GM23248 (cell line): ENCODE data around the gene EFL1. TPM values are rescaled to one million over a fixed set of nuclear protein-coding genes. Genes with fewer than 3 reads are reported as not detected.
"Not testable (repeated sequence)": the region's sequence is repeated elsewhere in the genome, so short reads cannot be mapped to it uniquely, and the experiment has no call there.

ENCODE experiments used
- DNase-seq: peaks from one replicate; pipeline ENCODE4 v3.0.0-alpha.2; 2015
- H2AFZ ChIP-seq: fragments of 200-600 bp; sonication (generic); 2 replicates; pipeline ENCODE4 v1.6.1; 2016; ENCODE audit warnings: antibody characterized with exemption
- H3F3A ChIP-seq: fragments of 200-600 bp; sonication (generic); 2 replicates; pipeline ENCODE4 v1.6.1; 2016; ENCODE audit warnings: mild to moderate bottlenecking, antibody characterized with exemption, mixed run types; ENCODE audit not compliant: insufficient read depth
- H3K27ac ChIP-seq: fragments of 200-600 bp; sonication (generic); 2 replicates; pipeline ENCODE4 v1.5.1; 2016; ENCODE audit warnings: mild to moderate bottlenecking
- H3K27me3 ChIP-seq: fragments of 200-600 bp; sonication (generic); replicated peaks from 2 replicates; pipeline ENCODE4 v1.6.1; 2016; ENCODE audit warnings: mild to moderate bottlenecking; ENCODE audit not compliant: insufficient read depth
- H3K36me3 ChIP-seq: fragments of 200-600 bp; sonication (generic); 2 replicates; pipeline ENCODE4 v1.6.1; 2016; ENCODE audit warnings: low read depth, mild to moderate bottlenecking
- H3K4me1 ChIP-seq: fragments of 200-600 bp; sonication (generic); 2 replicates; pipeline ENCODE4 v1.6.1; 2016; ENCODE audit warnings: mild to moderate bottlenecking; ENCODE audit not compliant: insufficient read depth
- H3K4me2 ChIP-seq: fragments of 200-600 bp; sonication (generic); one replicate; pipeline ENCODE4 v1.6.1; 2016; ENCODE audit warnings: mild to moderate bottlenecking; ENCODE audit not compliant: unreplicated experiment
- H3K4me3 ChIP-seq: fragments of 200-600 bp; sonication (generic); 2 replicates; pipeline ENCODE4 v1.5.1; 2016; ENCODE audit warnings: mild to moderate bottlenecking
- H3K79me2 ChIP-seq: fragments of 200-600 bp; sonication (generic); 2 replicates; pipeline ENCODE4 v1.6.1; 2016; ENCODE audit warnings: mild to moderate bottlenecking; ENCODE audit not compliant: insufficient read depth
- H3K9ac ChIP-seq: fragments of 200-600 bp; sonication (generic); 2 replicates; pipeline ENCODE4 v1.6.1; 2016; ENCODE audit warnings: mild to moderate bottlenecking
- H3K9me2 ChIP-seq: fragments of 200-600 bp; sonication (generic); 2 replicates; pipeline ENCODE4 v1.6.1; 2016; ENCODE audit warnings: mixed run types, mild to moderate bottlenecking, moderate library complexity; ENCODE audit not compliant: insufficient read depth
- H3K9me3 ChIP-seq: fragments of 200-600 bp; sonication (generic); one replicate; pipeline ENCODE4 v1.6.1; 2017; ENCODE audit warnings: low read depth
- H4K20me1 ChIP-seq: fragments of 200-600 bp; sonication (generic); 2 replicates; pipeline ENCODE4 v1.6.0; 2016; ENCODE audit not compliant: insufficient read depth
- EZH2 ChIP-seq: fragments of 200-600 bp; sonication (generic); IDR thresholded peaks from 2 replicates; pipeline ENCODE4 v1.6.1; 2018; ENCODE audit warnings: antibody characterized with exemption, mild to moderate bottlenecking; ENCODE audit not compliant: insufficient read depth, poor library complexity, severe bottlenecking
- EZH2phosphoT487 ChIP-seq: fragments of 200-600 bp; sonication (generic); IDR thresholded peaks from 2 replicates; pipeline ENCODE4 v1.6.1; 2018; ENCODE audit warnings: antibody characterized with exemption, moderate library complexity, mild to moderate bottlenecking, low read depth; ENCODE audit not compliant: insufficient read depth
- WGBS, 2 experiments: methylation state at CpG; one replicate each; pipeline ENCODE4 v1.1.6; 2015 to 2017; ENCODE audit warnings: low lambda C conversion rate in 2 of 2, low coverage in 1 of 2; ENCODE audit errors: missing lambda C conversion rate in 2 of 2; 5-methylcytosine and 5-hydroxymethylcytosine counted together
- in situ Hi-C: fragments of 300-500 bp; cut with MboI; formaldehyde crosslinking; loops from 2 replicates; pipeline ENCODE4 v1.15.0; 2020
- polyA plus RNA-seq: library from polyadenylated mRNA; unstranded; fragments of >200 nt; fragmentation: Nextera tagmentation; extraction: Ambion mirVana; gene quantifications from 2 replicates; pipeline ENCODE4 v1.2.1, GENCODE V29; 2016
- total RNA-seq: library from RNA; depleted of rRNA; stranded (reverse); fragments of >200 nt; shearing (Covaris generic); gene quantifications from 2 replicates; pipeline ENCODE4 v1.2.3, GENCODE V29; 2014

The EFL1 gene
- total and polyA plus RNA-seq, 2 experiments from 2014 or later = 21.8 to 28.4 TPM

DNA sequence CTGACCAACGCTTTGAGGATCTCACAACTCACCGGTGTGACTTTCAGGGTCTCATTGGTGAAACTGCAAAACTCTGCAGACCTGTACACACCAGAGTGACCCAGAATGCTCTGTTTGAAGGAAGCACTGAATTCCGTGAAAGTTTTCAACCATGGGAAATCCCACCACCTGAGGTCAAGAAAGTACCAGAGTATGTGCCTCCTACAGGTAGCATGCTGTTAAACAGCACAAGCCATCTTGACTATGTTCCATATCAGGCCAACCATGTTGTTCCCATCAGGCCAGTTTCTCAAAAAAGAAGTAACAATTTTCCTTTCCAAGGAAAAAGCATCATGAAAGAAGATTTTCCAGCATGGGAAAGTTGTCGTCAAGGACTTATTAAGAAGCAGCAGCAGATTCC lies 19.9 kb upstream of the EFL1 start:
- not testable (repeated sequence) for H3F3A ChIP-seq, H4K20me1 ChIP-seq, H3K4me3 ChIP-seq, H3K9ac ChIP-seq, H3K27ac ChIP-seq, H3K9me3 ChIP-seq, H3K4me2 ChIP-seq, H3K4me1 ChIP-seq, H3K36me3 ChIP-seq, H2AFZ ChIP-seq, H3K9me2 ChIP-seq, H3K27me3 ChIP-seq, DNase-seq, H3K79me2 ChIP-seq
- in situ Hi-C loops = loop anchor here (25.0 kb wide), 1 partner anchor 130 kb away; no protein-coding TSS in a partner anchor
- WGBS, 2 experiments = 63% methylated on average over 4 of the region's 4 CpGs

DNA sequence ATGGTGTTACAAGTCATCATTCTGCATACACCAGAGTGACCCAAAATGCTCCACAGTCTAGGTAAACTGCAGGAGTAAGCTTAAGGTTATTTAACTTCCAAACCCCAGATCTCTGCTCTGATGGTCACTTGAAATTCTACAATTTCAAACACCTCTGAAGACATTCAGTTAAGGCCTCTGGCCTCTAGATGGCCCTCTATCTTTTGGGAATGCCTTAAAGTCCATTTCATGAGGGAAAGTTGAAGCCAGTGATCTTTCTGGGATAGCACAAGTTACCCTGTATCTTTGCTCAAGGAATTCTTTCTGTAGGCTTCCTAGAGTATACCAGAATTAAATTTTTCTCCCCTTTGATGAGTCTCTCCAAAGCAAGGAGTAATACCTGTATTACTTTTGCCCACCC lies 18.7 kb upstream of the EFL1 start:
- not testable (repeated sequence) for H3K9ac ChIP-seq, H3K27me3 ChIP-seq, H4K20me1 ChIP-seq, DNase-seq, H3K36me3 ChIP-seq, H3K4me1 ChIP-seq, H3K9me2 ChIP-seq, H3F3A ChIP-seq, H3K4me3 ChIP-seq, H3K4me2 ChIP-seq, H3K27ac ChIP-seq, H3K9me3 ChIP-seq, H3K79me2 ChIP-seq, H2AFZ ChIP-seq
- in situ Hi-C loops = loop anchor here (25.0 kb wide), 1 partner anchor 131 kb away; no protein-coding TSS in a partner anchor

DNA sequence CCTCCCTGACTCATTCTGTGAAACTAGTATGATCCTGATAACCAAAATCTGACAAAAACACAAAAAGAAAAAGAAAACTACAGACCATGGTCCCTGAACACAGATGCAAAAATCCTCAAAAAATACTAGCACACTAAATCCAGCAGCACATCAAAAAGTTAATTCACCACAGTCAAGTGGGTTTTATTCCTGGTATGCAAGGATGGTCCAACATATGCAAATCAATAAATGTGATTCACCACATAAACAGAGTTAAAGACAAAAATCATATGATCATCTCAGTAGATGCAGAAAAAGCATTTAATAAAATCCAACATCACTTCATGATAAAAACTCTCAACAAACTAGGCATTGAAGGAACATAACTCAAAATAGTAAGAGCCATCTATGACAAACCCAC lies 12.9 kb upstream of the EFL1 start:
- Histone ChIP-seq H3K4me2 (no peak overlapping the region), H2AFZ (no peak overlapping the region), H3K27ac (no peak overlapping the region), H3F3A (no peaks in the 10 kb centered on the region), H3K9ac (no peak overlapping the region), H3K79me2 (no peaks in the 10 kb centered on the region), H3K9me3 (no peaks in the 10 kb centered on the region), H3K4me1 (no peaks in the 10 kb centered on the region), H3K4me3 (no peak overlapping the region), H4K20me1 (no peaks in the 10 kb centered on the region), H3K27me3 (no peaks in the 10 kb centered on the region; the same call in 1 of the 2 replicates), H3K36me3 (no peaks in the 10 kb centered on the region), H3K9me2 (no peaks in the 10 kb centered on the region)
- TF ChIP-seq EZH2phosphoT487 (no peak), EZH2 (no peak)
- no peak for DNase-seq
- in situ Hi-C loops = loop anchor here (25.0 kb wide), 1 partner anchor 137 kb away; no protein-coding TSS in a partner anchor

DNA sequence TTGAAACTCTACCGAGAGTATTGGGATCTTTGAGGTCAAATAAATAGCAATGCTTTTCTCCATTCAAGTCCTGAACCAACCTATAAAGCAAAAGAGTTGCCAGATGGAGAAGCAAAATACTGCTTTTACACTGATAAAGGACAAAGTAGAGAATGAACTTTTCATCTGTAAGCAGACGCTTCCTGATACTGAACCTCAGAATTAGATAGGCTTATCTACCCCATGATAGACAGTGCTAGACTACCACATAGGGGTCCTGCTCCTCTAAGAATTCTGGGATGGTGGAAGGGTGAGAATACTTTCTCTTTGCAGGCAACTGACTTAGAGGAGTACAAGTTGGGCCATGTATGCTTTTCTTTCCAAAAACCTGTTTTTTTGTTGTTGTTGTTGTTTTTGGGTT lies 9.6 kb upstream of the EFL1 start:
- no peak for TF ChIP-seq EZH2
- no peaks in the 10 kb centered on the region for H3K9me3 ChIP-seq
- H3F3A ChIP-seq = no peaks in the 10 kb centered on the region
- in situ Hi-C loops = no loop called here
- no peak overlapping the region for H3K4me2 ChIP-seq
- no peaks in the 10 kb centered on the region for H3K9me2 ChIP-seq
- 65 to 66% methylated on average over 2 of the region's 2 CpGs for WGBS, 2 experiments
- no peak overlapping the region for H2AFZ ChIP-seq
- H3K4me3 ChIP-seq = no peak overlapping the region
- H3K27me3 ChIP-seq = no peaks in the 10 kb centered on the region
- H4K20me1 ChIP-seq = no peaks in the 10 kb centered on the region
- H3K36me3 ChIP-seq = no peaks in the 10 kb centered on the region
- DNase-seq = no peak
- H3K9ac ChIP-seq = no peak overlapping the region
- H3K27ac ChIP-seq = no peak overlapping the region
- H3K4me1 ChIP-seq = no peaks in the 10 kb centered on the region
- no peaks in the 10 kb centered on the region for H3K79me2 ChIP-seq

DNA sequence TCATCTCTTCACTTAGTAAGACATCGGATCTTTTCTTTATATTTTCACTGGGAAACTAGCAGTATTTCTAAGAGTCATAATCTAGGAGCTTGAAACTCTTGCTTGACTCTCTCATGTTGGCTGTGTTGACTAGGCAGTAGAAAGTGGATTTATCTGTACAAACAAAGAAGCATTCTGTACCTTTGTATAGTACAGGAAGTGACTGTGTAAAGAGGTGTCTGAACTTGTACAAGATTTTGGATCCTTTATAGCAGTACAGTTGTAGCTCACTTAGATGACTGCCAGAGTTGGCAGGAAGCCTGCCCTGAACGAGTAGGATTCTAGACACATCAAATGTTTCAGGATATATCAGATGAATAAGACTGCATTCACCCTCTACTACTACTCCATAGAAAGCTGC lies 5.9 kb upstream of the EFL1 start:
- H3F3A ChIP-seq, H3K27ac ChIP-seq, H3K4me2 ChIP-seq, H4K20me1 ChIP-seq, H3K9me2 ChIP-seq, H2AFZ ChIP-seq, H3K9me3 ChIP-seq, H3K79me2 ChIP-seq, in situ Hi-C loops, H3K27me3 ChIP-seq, H3K36me3 ChIP-seq, DNase-seq, H3K9ac ChIP-seq, H3K4me3 ChIP-seq, H3K4me1 ChIP-seq: not testable (repeated sequence)
- 48 to 56% methylated on average over 2 of the region's 2 CpGs for WGBS, 2 experiments

DNA sequence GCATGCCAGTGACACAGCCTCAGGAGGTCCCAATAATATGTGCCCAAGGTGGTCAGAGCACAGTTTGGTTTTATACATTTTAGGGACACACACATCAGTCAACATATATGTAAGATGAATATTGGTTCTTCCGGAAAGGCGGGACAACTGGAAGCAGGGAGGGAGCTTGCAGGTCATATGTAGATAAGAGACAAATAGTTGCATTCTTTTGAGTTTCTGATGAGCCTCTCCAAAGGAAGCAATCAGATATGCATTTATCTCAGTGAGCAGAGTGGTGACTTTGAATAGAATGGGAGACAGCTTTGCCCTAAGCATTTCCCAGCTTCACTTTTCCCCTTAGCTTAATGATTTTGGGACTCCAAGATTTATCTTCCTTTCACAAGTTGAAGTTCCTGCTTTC lies 4.6 kb upstream of the EFL1 start:
- H3K4me2 ChIP-seq, H3K27ac ChIP-seq, H4K20me1 ChIP-seq, H3K27me3 ChIP-seq, H3K4me1 ChIP-seq, H3K9me3 ChIP-seq, H3K4me3 ChIP-seq, DNase-seq, H3K9me2 ChIP-seq, H3K79me2 ChIP-seq, H3K9ac ChIP-seq, H3F3A ChIP-seq, H3K36me3 ChIP-seq, in situ Hi-C loops, H2AFZ ChIP-seq: not testable (repeated sequence)
- 94 to 100% methylated on average over 2 of the region's 2 CpGs for WGBS, 2 experiments
